Measurements from ENCODE around the gene BORCS6. TPM values are rescaled to one million over a fixed set of nuclear protein-coding genes. Genes with fewer than 3 reads are reported as not detected.
A peak's percentile ranks its signal among the peaks of the same experiment; 100 is the strongest.

The BORCS6 gene
- total RNA-seq, 3 donors from 2014 or later (not counting 1 experiment from before 2014, with no cell fraction given), result 10.2 to 15.6 (median 11.6) TPM

- Mint-ChIP-seq H3K36me3 (peaks cover 31% of the 10 kb centered on the region), H3K4me3 (peak overlapping the region; percentile 36), H3K4me1 (peaks cover 39 to 42% of the 10 kb centered on the region in 2 donors), H3K27me3 (ENCODE audit: low read depth in 2 of 2) (peaks cover 2 to 6% of the 10 kb centered on the region in 2 donors), H3K9me3 (peaks cover 0 to 1% of the 10 kb centered on the region in 2 donors), H3K27ac (peak overlapping the region; percentile 81 to 100)
- Histone ChIP-seq H3K36me3 (ENCODE audit: control insufficient read depth, insufficient read depth, low read length) (peaks cover 52% of the 10 kb centered on the region), H3K27me3 (ENCODE audit: control insufficient read depth, insufficient read depth, low read length) (no peaks in the 10 kb centered on the region), H3K27ac (ENCODE audit: low read length) (peak overlapping the region; percentile 38), H3K4me3 (ENCODE audit: low read length) (no peak overlapping the region), H3K9me3 (ENCODE audit: control insufficient read depth, insufficient read depth, low read length) (no peaks in the 10 kb centered on the region), H3K4me1 (ENCODE audit: control insufficient read depth, insufficient read depth, low read length) (peaks cover 36% of the 10 kb centered on the region)
- no peak for ATAC-seq
- WGBS (ENCODE audit: insufficient coverage), result 97% methylated on average over 4 of the region's 4 CpGs
- no peak for TF ChIP-seq CTCF (IDR thresholded peaks at IDR 0.05)
- intact Hi-C loops (cut with micrococcal nuclease), result no loop called here
- DNase-seq, result no peak
Measured at GRCh38 chr17:8227238-8227581, 37.2 kb upstream of the BORCS6 start.

GRCh38 chr17:8226536-8227237, 36.7 kb upstream of the BORCS6 start:
- peaks cover 45 to 47% of the 10 kb centered on the region in 2 donors for H3K4me1 Mint-ChIP-seq
- Histone ChIP-seq H3K4me3 (ENCODE audit: low read length) (no peak overlapping the region), H3K9me3 (ENCODE audit: control insufficient read depth, insufficient read depth, low read length) (no peaks in the 10 kb centered on the region), H3K4me1 (ENCODE audit: control insufficient read depth, insufficient read depth, low read length) (peaks cover 36% of the 10 kb centered on the region), H3K27me3 (ENCODE audit: control insufficient read depth, insufficient read depth, low read length) (no peaks in the 10 kb centered on the region), H3K36me3 (ENCODE audit: control insufficient read depth, insufficient read depth, low read length) (peaks cover 47% of the 10 kb centered on the region), H3K27ac (ENCODE audit: low read length) (peak overlapping the region; percentile 38)
- TF ChIP-seq CTCF (IDR thresholded peaks at IDR 0.05), result no peak
- peak overlapping the region; percentile 81 to 100 for H3K27ac Mint-ChIP-seq
- peaks cover 0 to 4% of the 10 kb centered on the region in 2 donors for H3K9me3 Mint-ChIP-seq
- ATAC-seq (no peak), DNase-seq (peak; percentile 40 to 52)
- peak overlapping the region; percentile 36 for H3K4me3 Mint-ChIP-seq
- WGBS (ENCODE audit: insufficient coverage), result 36% methylated on average over 31 of the region's 32 CpGs
- H3K36me3 Mint-ChIP-seq, result peaks cover 35% of the 10 kb centered on the region
- H3K27me3 Mint-ChIP-seq (ENCODE audit: low read depth in 2 of 2), result peaks cover 4 to 8% of the 10 kb centered on the region in 2 donors
- intact Hi-C loops (cut with micrococcal nuclease), result no loop called here

GRCh38 chr17:8225813-8226535, 36.0 kb upstream of the BORCS6 start:
- H3K36me3 Mint-ChIP-seq, result peaks cover 29% of the 10 kb centered on the region

More at GRCh38 chr17:8225813-8226535, 36.0 kb upstream of the BORCS6 start:
- TF ChIP-seq CTCF (IDR thresholded peaks at IDR 0.05), result no peak
- ATAC-seq, result peak in 1 of 3 donors; percentile 15
- peaks cover 40% of the 10 kb centered on the region for H3K4me1 ChIP-seq (ENCODE audit: control insufficient read depth, insufficient read depth, low read length)
- no peak overlapping the region for H3K4me3 ChIP-seq (ENCODE audit: low read length)
- H3K27me3 ChIP-seq (ENCODE audit: control insufficient read depth, insufficient read depth, low read length), result no peaks in the 10 kb centered on the region
- H3K36me3 ChIP-seq (ENCODE audit: control insufficient read depth, insufficient read depth, low read length), result peaks cover 40% of the 10 kb centered on the region
- H3K4me3 Mint-ChIP-seq, result peak overlapping the region; percentile 36
- no peaks in the 10 kb centered on the region for H3K9me3 ChIP-seq (ENCODE audit: control insufficient read depth, insufficient read depth, low read length)
- H3K27ac Mint-ChIP-seq, result peak overlapping the region; percentile 100
- peaks cover 52 to 54% of the 10 kb centered on the region in 2 donors for H3K4me1 Mint-ChIP-seq
- peak; percentile 44 to 81 for DNase-seq
- H3K27ac ChIP-seq (ENCODE audit: low read length), result peak overlapping the region; percentile 38
- intact Hi-C loops (cut with micrococcal nuclease), result no loop called here
- 60% methylated on average over 19 of the region's 20 CpGs for WGBS (ENCODE audit: insufficient coverage)
- peaks cover 0 to 4% of the 10 kb centered on the region in 2 donors for H3K9me3 Mint-ChIP-seq
- peaks cover 7 to 8% of the 10 kb centered on the region in 2 donors for H3K27me3 Mint-ChIP-seq (ENCODE audit: low read depth in 2 of 2)

Measured in natural killer cell (primary cell).